ENCODE data around the gene SYAP1. TPM values are rescaled to one million over a fixed set of nuclear protein-coding genes. Genes with fewer than 3 reads are reported as not detected.

SYAP1 gene
- total and polyA plus RNA-seq, 10 of the 15 experiments (the other 5 are each of a cell fraction or from before 2014, with no cell fraction given), result 5.9 to 29.9 (median 16.2) TPM

DNA sequence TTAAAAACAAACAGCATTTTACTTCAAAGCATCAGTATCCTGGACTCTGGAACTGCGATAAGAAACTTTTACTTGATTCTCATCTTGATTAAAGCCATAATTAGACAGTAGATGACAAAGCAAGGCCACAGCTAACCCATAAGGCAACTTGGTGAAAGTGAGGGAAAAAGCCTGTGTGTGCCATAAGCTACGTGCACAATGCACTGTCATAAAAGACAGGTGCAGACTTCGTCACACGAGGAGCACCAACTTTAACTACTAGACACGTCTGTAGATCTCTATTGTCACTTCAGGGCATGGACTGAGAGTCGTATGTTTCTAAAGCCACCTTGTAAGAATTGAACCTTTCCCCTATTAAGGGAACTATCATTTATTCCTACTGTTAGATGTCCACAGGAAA lies 20.0 kb upstream of the SYAP1 start:
- H4K20me1 ChIP-seq (ENCODE audit: control insufficient read depth, insufficient read depth), result no peaks in the 10 kb centered on the region
- H3K36me3 ChIP-seq (ENCODE audit: control insufficient read depth in 2 of 2, insufficient read depth in 2 of 2, low read length in 1 of 2), result no peaks in the 10 kb centered on the region
- DNase-seq (ENCODE audit: low read depth, low spot score), result no peak
- H3K9me3 ChIP-seq (replicated peaks; ENCODE audit: control insufficient read depth, insufficient read depth, low read length), result no peaks in the 10 kb centered on the region
- TF ChIP-seq, protein P1, sequence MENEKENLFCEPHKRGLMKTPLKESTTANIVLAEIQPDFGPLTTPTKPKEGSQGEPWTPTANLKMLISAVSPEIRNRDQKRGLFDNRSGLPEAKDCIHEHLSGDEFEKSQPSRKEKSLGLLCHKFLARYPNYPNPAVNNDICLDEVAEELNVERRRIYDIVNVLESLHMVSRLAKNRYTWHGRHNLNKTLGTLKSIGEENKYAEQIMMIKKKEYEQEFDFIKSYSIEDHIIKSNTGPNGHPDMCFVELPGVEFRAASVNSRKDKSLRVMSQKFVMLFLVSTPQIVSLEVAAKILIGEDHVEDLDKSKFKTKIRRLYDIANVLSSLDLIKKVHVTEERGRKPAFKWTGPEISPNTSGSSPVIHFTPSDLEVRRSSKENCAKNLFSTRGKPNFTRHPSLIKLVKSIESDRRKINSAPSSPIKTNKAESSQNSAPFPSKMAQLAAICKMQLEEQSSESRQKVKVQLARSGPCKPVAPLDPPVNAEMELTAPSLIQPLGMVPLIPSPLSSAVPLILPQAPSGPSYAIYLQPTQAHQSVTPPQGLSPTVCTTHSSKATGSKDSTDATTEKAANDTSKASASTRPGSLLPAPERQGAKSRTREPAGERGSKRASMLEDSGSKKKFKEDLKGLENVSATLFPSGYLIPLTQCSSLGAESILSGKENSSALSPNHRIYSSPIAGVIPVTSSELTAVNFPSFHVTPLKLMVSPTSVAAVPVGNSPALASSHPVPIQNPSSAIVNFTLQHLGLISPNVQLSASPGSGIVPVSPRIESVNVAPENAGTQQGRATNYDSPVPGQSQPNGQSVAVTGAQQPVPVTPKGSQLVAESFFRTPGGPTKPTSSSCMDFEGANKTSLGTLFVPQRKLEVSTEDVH (IDR thresholded peaks at IDR 0.05; ENCODE audit: low read depth, partially characterized antibody), result no peak
- TF ChIP-seq SREBF2 (IDR thresholded peaks at IDR 0.05; ENCODE audit: low read length), result no peak
- TF ChIP-seq, protein P2, sequence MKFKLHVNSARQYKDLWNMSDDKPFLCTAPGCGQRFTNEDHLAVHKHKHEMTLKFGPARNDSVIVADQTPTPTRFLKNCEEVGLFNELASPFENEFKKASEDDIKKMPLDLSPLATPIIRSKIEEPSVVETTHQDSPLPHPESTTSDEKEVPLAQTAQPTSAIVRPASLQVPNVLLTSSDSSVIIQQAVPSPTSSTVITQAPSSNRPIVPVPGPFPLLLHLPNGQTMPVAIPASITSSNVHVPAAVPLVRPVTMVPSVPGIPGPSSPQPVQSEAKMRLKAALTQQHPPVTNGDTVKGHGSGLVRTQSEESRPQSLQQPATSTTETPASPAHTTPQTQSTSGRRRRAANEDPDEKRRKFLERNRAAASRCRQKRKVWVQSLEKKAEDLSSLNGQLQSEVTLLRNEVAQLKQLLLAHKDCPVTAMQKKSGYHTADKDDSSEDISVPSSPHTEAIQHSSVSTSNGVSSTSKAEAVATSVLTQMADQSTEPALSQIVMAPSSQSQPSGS (IDR thresholded peaks at IDR 0.05; ENCODE audit: low read length), result no peak
- no peak for TF ChIP-seq POLR2AphosphoS2 (IDR thresholded peaks at IDR 0.05; ENCODE audit: low read depth, low read length)
- TF ChIP-seq ASH2L (IDR thresholded peaks at IDR 0.05; ENCODE audit: borderline replicate concordance, low read depth), result no peak
- no peak for TF ChIP-seq SREBF1 (IDR thresholded peaks at IDR 0.05; ENCODE audit: low read length)
- TF ChIP-seq, protein P3, sequence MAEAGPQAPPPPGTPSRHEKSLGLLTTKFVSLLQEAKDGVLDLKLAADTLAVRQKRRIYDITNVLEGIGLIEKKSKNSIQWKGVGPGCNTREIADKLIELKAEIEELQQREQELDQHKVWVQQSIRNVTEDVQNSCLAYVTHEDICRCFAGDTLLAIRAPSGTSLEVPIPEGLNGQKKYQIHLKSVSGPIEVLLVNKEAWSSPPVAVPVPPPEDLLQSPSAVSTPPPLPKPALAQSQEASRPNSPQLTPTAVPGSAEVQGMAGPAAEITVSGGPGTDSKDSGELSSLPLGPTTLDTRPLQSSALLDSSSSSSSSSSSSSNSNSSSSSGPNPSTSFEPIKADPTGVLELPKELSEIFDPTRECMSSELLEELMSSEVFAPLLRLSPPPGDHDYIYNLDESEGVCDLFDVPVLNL (IDR thresholded peaks at IDR 0.05; ENCODE audit: low read depth, low read length), result no peak
- TF ChIP-seq SMARCA5 (IDR thresholded peaks at IDR 0.05), result no peak
- no peak for TF ChIP-seq CREB1 (IDR thresholded peaks at IDR 0.05; ENCODE audit: low read depth)
- no peak for TF ChIP-seq POLR2A (IDR thresholded peaks at IDR 0.05; ENCODE audit: low read depth, low read length)
- TF ChIP-seq, protein P4, sequence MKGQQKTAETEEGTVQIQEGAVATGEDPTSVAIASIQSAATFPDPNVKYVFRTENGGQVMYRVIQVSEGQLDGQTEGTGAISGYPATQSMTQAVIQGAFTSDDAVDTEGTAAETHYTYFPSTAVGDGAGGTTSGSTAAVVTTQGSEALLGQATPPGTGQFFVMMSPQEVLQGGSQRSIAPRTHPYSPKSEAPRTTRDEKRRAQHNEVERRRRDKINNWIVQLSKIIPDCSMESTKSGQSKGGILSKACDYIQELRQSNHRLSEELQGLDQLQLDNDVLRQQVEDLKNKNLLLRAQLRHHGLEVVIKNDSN (IDR thresholded peaks at IDR 0.05; ENCODE audit: borderline replicate concordance, extremely low read length, insufficient read depth, low read depth, low read length), result no peak
- TF ChIP-seq, protein P5, sequence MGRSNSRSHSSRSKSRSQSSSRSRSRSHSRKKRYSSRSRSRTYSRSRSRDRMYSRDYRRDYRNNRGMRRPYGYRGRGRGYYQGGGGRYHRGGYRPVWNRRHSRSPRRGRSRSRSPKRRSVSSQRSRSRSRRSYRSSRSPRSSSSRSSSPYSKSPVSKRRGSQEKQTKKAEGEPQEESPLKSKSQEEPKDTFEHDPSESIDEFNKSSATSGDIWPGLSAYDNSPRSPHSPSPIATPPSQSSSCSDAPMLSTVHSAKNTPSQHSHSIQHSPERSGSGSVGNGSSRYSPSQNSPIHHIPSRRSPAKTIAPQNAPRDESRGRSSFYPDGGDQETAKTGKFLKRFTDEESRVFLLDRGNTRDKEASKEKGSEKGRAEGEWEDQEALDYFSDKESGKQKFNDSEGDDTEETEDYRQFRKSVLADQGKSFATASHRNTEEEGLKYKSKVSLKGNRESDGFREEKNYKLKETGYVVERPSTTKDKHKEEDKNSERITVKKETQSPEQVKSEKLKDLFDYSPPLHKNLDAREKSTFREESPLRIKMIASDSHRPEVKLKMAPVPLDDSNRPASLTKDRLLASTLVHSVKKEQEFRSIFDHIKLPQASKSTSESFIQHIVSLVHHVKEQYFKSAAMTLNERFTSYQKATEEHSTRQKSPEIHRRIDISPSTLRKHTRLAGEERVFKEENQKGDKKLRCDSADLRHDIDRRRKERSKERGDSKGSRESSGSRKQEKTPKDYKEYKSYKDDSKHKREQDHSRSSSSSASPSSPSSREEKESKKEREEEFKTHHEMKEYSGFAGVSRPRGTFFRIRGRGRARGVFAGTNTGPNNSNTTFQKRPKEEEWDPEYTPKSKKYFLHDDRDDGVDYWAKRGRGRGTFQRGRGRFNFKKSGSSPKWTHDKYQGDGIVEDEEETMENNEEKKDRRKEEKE (IDR thresholded peaks at IDR 0.05), result no peak
- TF ChIP-seq MTA3 (IDR thresholded peaks at IDR 0.05; ENCODE audit: borderline replicate concordance, low read length), result no peak
- WGBS (ENCODE audit: insufficient coverage, insufficient replicate concordance, low lambda C conversion rate, missing lambda C conversion rate), result 67% methylated on average over 6 of the region's 6 CpGs
- no peak for ATAC-seq
- in situ Hi-C loops (cut with MboI) (no loop called here), intact Hi-C loops (cut with micrococcal nuclease; ENCODE audit: unreplicated experiment) (loop anchor here (5.0 kb wide), 2 partner anchors 1017 to 1202 kb away; no protein-coding TSS in a partner anchor)
- ChIA-PET POLR2A (interaction anchor here (0.6 kb wide), 1 partner anchor 13 kb away, joined by 3 read pairs; no protein-coding TSS in a partner anchor), CTCF (interaction anchor here (0.6 kb wide), 2 partner anchors 22 to 181 kb away, joined by 3 to 4 read pairs; no protein-coding TSS in a partner anchor), SMC1A (ENCODE audit: uncharacterized antibody, unreplicated experiment) (no interaction called here), RAD21 (ENCODE audit: unreplicated experiment) (no interaction called here)
- H3K4me1 ChIP-seq (ENCODE audit: control insufficient read depth, insufficient read depth, low read length), result no peaks in the 10 kb centered on the region
- H3K27me3 ChIP-seq (replicated peaks in 1 of 2; ENCODE audit: control insufficient read depth in 2 of 2, insufficient read depth in 2 of 2, low read length in 1 of 2), result no peaks in the 10 kb centered on the region
- no peak overlapping the region for H3K27ac ChIP-seq (ENCODE audit: control insufficient read depth, insufficient read depth)
- H3K4me2 ChIP-seq (ENCODE audit: control insufficient read depth, insufficient read depth), result no peak overlapping the region
- no peaks in the 10 kb centered on the region for H3K79me2 ChIP-seq (ENCODE audit: control insufficient read depth, insufficient read depth, low read length)
- BruUV-seq (replicated peaks), result no TSS peak
- no peak for FAIRE-seq
- H2AFZ ChIP-seq (ENCODE audit: control insufficient read depth, low read depth, low read length), result no peak overlapping the region
- H3K9ac ChIP-seq (ENCODE audit: control insufficient read depth, insufficient read depth, low read length), result no peak overlapping the region
- H3K4me3 ChIP-seq, result no peak overlapping the region
